ENCODE data around the gene ZNF43. TPM values are rescaled to one million over a fixed set of nuclear protein-coding genes. Genes with fewer than 3 reads are reported as not detected.
"Not testable (repeated sequence)": the region's sequence is repeated elsewhere in the genome, so short reads cannot be mapped to it uniquely, and the experiment has no call there.

ZNF43 gene
- total and polyA plus RNA-seq, 2 donors (not counting 1 experiment from before 2014, with no cell fraction given), result 10.8 to 59.8 TPM

- no peaks in the 10 kb centered on the region for H3K27me3 Mint-ChIP-seq
These were observed 77.7 kb downstream of the ZNF43 start for GRCh38 chr19:21758296-21758695.

GRCh38 chr19:21755555-21755954 lies 80.4 kb downstream of the ZNF43 start:
- H3K4me3 Mint-ChIP-seq; CTCF ChIA-PET; ATAC-seq (ENCODE audit: low read depth); H3K27me3 ChIP-seq (replicated peaks in 1 of 4; ENCODE audit: control extremely low read depth in 1 of 4, control insufficient read depth in 3 of 4, insufficient read depth in 4 of 4, low read length in 3 of 4); H3K27me3 Mint-ChIP-seq; H3K27ac Mint-ChIP-seq; DNase-seq; H2AFZ ChIP-seq (ENCODE audit: insufficient read depth, low read depth, low read length, poor library complexity, severe bottlenecking); H3K27ac ChIP-seq (ENCODE audit: low read length in 2 of 2); H3K4me1 Mint-ChIP-seq; H3K9ac ChIP-seq (ENCODE audit: low read length); H3K4me1 ChIP-seq (ENCODE audit: control insufficient read depth in 2 of 2, insufficient read depth in 2 of 2, low read length in 2 of 2); H3K4me2 ChIP-seq (replicated peaks; ENCODE audit: low read depth, low read length, poor library complexity, severe bottlenecking); POLR2A ChIA-PET; H4K20me1 ChIP-seq (ENCODE audit: control insufficient read depth, insufficient read depth, low read length, poor library complexity, severe bottlenecking); H3K9me3 Mint-ChIP-seq (ENCODE audit: insufficient read depth); H3K4me3 ChIP-seq (ENCODE audit: control extremely low read depth in 1 of 5, extremely low read depth in 1 of 5, insufficient read depth in 1 of 5, low read depth in 2 of 5, low read length in 4 of 5); intact Hi-C loops (cut with micrococcal nuclease): not testable (repeated sequence)
- H3K9me3 ChIP-seq (ENCODE audit: control extremely low read depth in 1 of 3, control insufficient read depth in 2 of 3, insufficient read depth in 1 of 3, low read length in 2 of 3), result peaks cover 0 to 18% (median 5%) of the 10 kb centered on the region in 3 donors
- H3K79me2 ChIP-seq (ENCODE audit: control insufficient read depth, insufficient read depth, low read length), result peaks cover 93% of the 10 kb centered on the region
- peaks cover 4 to 46% of the 10 kb centered on the region in 2 experiments for H3K36me3 ChIP-seq (replicated peaks in 1 of 2; ENCODE audit: control extremely low read depth in 1 of 2, control insufficient read depth in 1 of 2, extremely low read depth in 1 of 2, insufficient read depth in 2 of 2, low read length in 1 of 2)

More at GRCh38 chr19:21758296-21758695, 77.7 kb downstream of the ZNF43 start:
- Mint-ChIP-seq H3K9me3 (ENCODE audit: insufficient read depth) (peaks cover 6% of the 10 kb centered on the region), H3K4me1 (peaks cover 2% of the 10 kb centered on the region), H3K4me3 (no peak overlapping the region), H3K27ac (no peak overlapping the region)
- 100% methylated on average over 2 of the region's 3 CpGs for WGBS (ENCODE audit: insufficient coverage)
- Histone ChIP-seq H3K36me3 (replicated peaks in 1 of 2; ENCODE audit: control extremely low read depth in 1 of 2, control insufficient read depth in 1 of 2, extremely low read depth in 1 of 2, insufficient read depth in 2 of 2, low read length in 1 of 2) (peaks cover 7 to 44% of the 10 kb centered on the region in 2 experiments), H4K20me1 (ENCODE audit: control insufficient read depth, insufficient read depth, low read length, poor library complexity, severe bottlenecking) (no peaks in the 10 kb centered on the region), H3K27ac (ENCODE audit: low read length in 2 of 2) (no peak overlapping the region), H3K4me2 (replicated peaks; ENCODE audit: low read depth, low read length, poor library complexity, severe bottlenecking) (no peak overlapping the region), H3K9ac (ENCODE audit: low read length) (no peak overlapping the region), H2AFZ (ENCODE audit: insufficient read depth, low read depth, low read length, poor library complexity, severe bottlenecking) (no peak overlapping the region), H3K27me3 (replicated peaks in 1 of 4; ENCODE audit: control extremely low read depth in 1 of 4, control insufficient read depth in 3 of 4, insufficient read depth in 4 of 4, low read length in 3 of 4) (no peaks in the 10 kb centered on the region), H3K4me3 (ENCODE audit: control extremely low read depth in 1 of 5, extremely low read depth in 1 of 5, insufficient read depth in 1 of 5, low read depth in 2 of 5, low read length in 4 of 5) (no peak overlapping the region), H3K79me2 (ENCODE audit: control insufficient read depth, insufficient read depth, low read length) (peaks cover 84% of the 10 kb centered on the region), H3K9me3 (ENCODE audit: control extremely low read depth in 1 of 3, control insufficient read depth in 2 of 3, insufficient read depth in 1 of 3, low read length in 2 of 3) (peaks cover 0 to 11% (median 4%) of the 10 kb centered on the region in 3 donors), H3K4me1 (ENCODE audit: control insufficient read depth in 2 of 2, insufficient read depth in 2 of 2, low read length in 2 of 2) (no peaks in the 10 kb centered on the region)
- ATAC-seq (ENCODE audit: low read depth) (no peak), DNase-seq (no peak)
- CTCF ChIA-PET, result no interaction called here
- POLR2A ChIA-PET, result no interaction called here
- intact Hi-C loops (cut with micrococcal nuclease), result no loop called here
- TF ChIP-seq EZH2 (IDR thresholded peaks at IDR 0.05; ENCODE audit: borderline replicate concordance, insufficient read depth, low read depth, low read length, poor library complexity, severe bottlenecking) (no peak), CTCF (IDR thresholded peaks at IDR 0.05) (no peak)

Other genes with a start within 250 kb of the ZNF43 start
- gene ZNF100, start 68.6 kb downstream of the ZNF43 start, total RNA-seq, result 16.0 and 21.6 TPM in 2 replicates
- 2.9 and 5.5 TPM in 2 replicates for gene ZNF100, start 68.6 kb downstream of the ZNF43 start, polyA plus RNA-seq
- gene ZNF208, start 174.8 kb upstream of the ZNF43 start, total RNA-seq, result 11.4 and 12.4 TPM in 2 replicates
- gene ZNF208, start 174.8 kb upstream of the ZNF43 start, polyA plus RNA-seq, result 1.7 and 4.0 TPM in 2 replicates
- gene ZNF257, start 216.3 kb upstream of the ZNF43 start, total RNA-seq, result 14.3 and 15.6 TPM in 2 replicates
- gene ZNF257, start 216.3 kb upstream of the ZNF43 start, polyA plus RNA-seq, result 2.9 and 3.4 TPM in 2 replicates